K562 (cell line): ENCODE results near the gene KLK1. TPM values are rescaled to one million over a fixed set of nuclear protein-coding genes. Genes with fewer than 3 reads are reported as not detected.
A peak's percentile ranks its signal among the peaks of the same experiment; 100 is the strongest.

Source experiments
- ATF2 ChIP-seq: sonication (generic); formaldehyde crosslinking; IDR thresholded peaks from 2 replicates; pipeline ENCODE4 v1.8.1; 2022; ENCODE audit warnings: missing genetic modification reagents
- BRF2 ChIP-seq: IDR thresholded peaks from 3 replicates; pipeline ENCODE4 v1.6.1; 2011; ENCODE audit warnings: borderline replicate concordance, mild to moderate bottlenecking; ENCODE audit not compliant: insufficient read length, insufficient read depth
- CC2D1A ChIP-seq: fragments of 450-650 bp; IDR thresholded peaks from 2 replicates; pipeline ENCODE4 v1.6.1; 2017; ENCODE audit warnings: mild to moderate bottlenecking
- CTCFL ChIP-seq: IDR thresholded peaks from 2 replicates; pipeline ENCODE4 v1.6.1; 2011; ENCODE audit warnings: borderline replicate concordance, low read depth, mild to moderate bottlenecking, moderate library complexity, low read length; ENCODE audit not compliant: insufficient read depth, poor library complexity, severe bottlenecking
- HDAC3 ChIP-seq: fragments of 450-650 bp; IDR thresholded peaks from 2 replicates; pipeline ENCODE4 v1.6.1; 2018; ENCODE audit warnings: borderline replicate concordance, mild to moderate bottlenecking, moderate library complexity; ENCODE audit not compliant: partially characterized antibody
- KDM4B ChIP-seq, 2 experiments: fragments of 450-650 bp in 1 of 2; sonication (generic) in 1 of 2; IDR thresholded peaks; 2 replicates each; pipeline ENCODE4 v1.6.1; 2016 to 2017; ENCODE audit warnings: borderline replicate concordance in 2 of 2, antibody characterized with exemption in 1 of 2, low read depth in 1 of 2, mild to moderate bottlenecking in 1 of 2
- KHSRP ChIP-seq: fragments of 450-650 bp; IDR thresholded peaks from 2 replicates; pipeline ENCODE4 v1.6.1; 2017
- KLF10 ChIP-seq: fragments of 250-450 bp; sonication (Bioruptor Pico); IDR thresholded peaks from 2 replicates; pipeline ENCODE4 v1.6.1; 2021; ENCODE audit warnings: matching md5 sums
- MEF2D ChIP-seq: conservative IDR thresholded peaks from 2 replicates; pipeline ENCODE4 v1.6.1; 2016; ENCODE audit warnings: low read depth, missing genetic modification characterization, missing compliant biosample characterization
- MXI1 ChIP-seq: IDR thresholded peaks from 2 replicates; pipeline ENCODE4 v1.6.1; 2011; ENCODE audit warnings: low read depth, mild to moderate bottlenecking, improper control_type of control experiment, low read length
- NCOA6 ChIP-seq: fragments of 450-650 bp; IDR thresholded peaks from 2 replicates; pipeline ENCODE4 v1.6.1; 2017; ENCODE audit warnings: mild to moderate bottlenecking
- RBM15 ChIP-seq: fragments of 200-400 bp; formaldehyde crosslinking; IDR thresholded peaks from 2 replicates; pipeline ENCODE4 v1.6.1; 2018; ENCODE audit warnings: mild to moderate bottlenecking, low read length, moderate library complexity; ENCODE audit not compliant: insufficient read depth
- SMAD2 ChIP-seq: fragments of 150-350 bp; IDR thresholded peaks from 2 replicates; pipeline ENCODE4 v1.6.1; 2014; ENCODE audit warnings: low read depth, mild to moderate bottlenecking, low read length
- SUPT5H ChIP-seq: fragments of 450-650 bp; IDR thresholded peaks from 2 replicates; pipeline ENCODE4 v1.6.1; 2016
- XRCC3 ChIP-seq: fragments of 450-650 bp; IDR thresholded peaks from 2 replicates; pipeline ENCODE4 v1.6.1; 2017; ENCODE audit warnings: mild to moderate bottlenecking, moderate library complexity
- ZBED1 ChIP-seq: IDR thresholded peaks from 2 replicates; pipeline ENCODE4 v1.6.1; 2014
- ZBTB5 ChIP-seq: fragments of 450-650 bp; IDR thresholded peaks from 2 replicates; pipeline ENCODE4 v1.6.1; 2017; ENCODE audit warnings: antibody characterized with exemption
- ZNF584 ChIP-seq: fragments of 200-800 bp; sonication (Bioruptor generic); IDR thresholded peaks from 2 replicates; pipeline ENCODE4 v1.6.1; 2016; ENCODE audit warnings: low read depth, mild to moderate bottlenecking, missing genetic modification characterization, missing compliant biosample characterization
- polyA plus RNA-seq, 8 experiments: library from polyadenylated mRNA; depleted of rRNA in 4 of 8; stranded (reverse) in 5 of 8; unstranded in 3 of 8; fragments of >200 nt; fragmentation: Nextera tagmentation in 2 of 8; fragmentation: Illumina TruSeq in 1 of 8; extraction: Ambion mirVana in 2 of 8; extraction: Trizol in 1 of 8; gene quantifications; 2 replicates each; pipeline versions ENCODE4 v1.2.1 to v1.2.3, GENCODE V29; 2011 to 2014; ENCODE audit warnings: inconsistent platforms in 1 of 8, missing spikeins in 1 of 8
- total RNA-seq, 7 experiments: library from RNA; depleted of rRNA in 6 of 7; stranded (reverse); fragments of >200 nt in 6 of 7; fragmentation: Illumina TruSeq in 2 of 7; extraction: Trizol in 2 of 7; gene quantifications; 2 replicates each; pipeline versions ENCODE4 v1.2.1 to v1.2.3, GENCODE V29; 2011 to 2021; ENCODE audit warnings: low replicate concordance in 1 of 7
- TF ChIP-seq, protein P1 (sequence below): fragments of 250-450 bp; sonication (Bioruptor Pico); IDR thresholded peaks from 2 replicates; pipeline ENCODE4 v1.6.1; 2021; ENCODE audit warnings: mild to moderate bottlenecking
- TF ChIP-seq, protein P2 (sequence below): fragments of 450-650 bp; conservative IDR thresholded peaks from 2 replicates; pipeline ENCODE4 v1.6.1; 2016; ENCODE audit warnings: missing genetic modification characterization, low read depth, mild to moderate bottlenecking, control low read depth, missing compliant biosample characterization

Gene KLK1
- total and polyA plus RNA-seq, 9 of the 15 experiments (the other 6 are each of a cell fraction or from before 2014, with no cell fraction given), result 0.87 to 15.4 (median 9.1) TPM

GRCh38 chr19:50794074-50794875 is 29.3 kb downstream of the KLK1 start (continued):
- TF ChIP-seq CTCFL (peak; percentile 97), CC2D1A (no peak), ATF2 (CRISPR knock-in tag) (no peak), ZBED1 (no peak), SMAD2 (no peak), HDAC3 (no peak), KHSRP (no peak), BRF2 (no peak), KLF10 (no peak), RBM15 (no peak), NCOA6 (no peak), ZBTB5 (no peak), KDM4B (IDR thresholded peaks at IDR 0.05; ENCODE audit: borderline replicate concordance in 2 of 2, low read depth in 1 of 2) (no peak), XRCC3 (no peak), SUPT5H (no peak; the same call in none of the 2 replicates), MEF2D (no peak), ZNF584 (CRISPR knock-in tag) (no peak), MXI1 (no peak)
- TF ChIP-seq, protein P1, sequence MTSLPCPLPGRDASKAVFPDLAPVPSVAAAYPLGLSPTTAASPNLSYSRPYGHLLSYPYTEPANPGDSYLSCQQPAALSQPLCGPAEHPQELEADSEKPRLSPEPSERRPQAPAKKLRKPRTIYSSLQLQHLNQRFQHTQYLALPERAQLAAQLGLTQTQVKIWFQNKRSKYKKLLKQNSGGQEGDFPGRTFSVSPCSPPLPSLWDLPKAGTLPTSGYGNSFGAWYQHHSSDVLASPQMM (CRISPR knock-in tag), result no peak
- TF ChIP-seq, protein P2, sequence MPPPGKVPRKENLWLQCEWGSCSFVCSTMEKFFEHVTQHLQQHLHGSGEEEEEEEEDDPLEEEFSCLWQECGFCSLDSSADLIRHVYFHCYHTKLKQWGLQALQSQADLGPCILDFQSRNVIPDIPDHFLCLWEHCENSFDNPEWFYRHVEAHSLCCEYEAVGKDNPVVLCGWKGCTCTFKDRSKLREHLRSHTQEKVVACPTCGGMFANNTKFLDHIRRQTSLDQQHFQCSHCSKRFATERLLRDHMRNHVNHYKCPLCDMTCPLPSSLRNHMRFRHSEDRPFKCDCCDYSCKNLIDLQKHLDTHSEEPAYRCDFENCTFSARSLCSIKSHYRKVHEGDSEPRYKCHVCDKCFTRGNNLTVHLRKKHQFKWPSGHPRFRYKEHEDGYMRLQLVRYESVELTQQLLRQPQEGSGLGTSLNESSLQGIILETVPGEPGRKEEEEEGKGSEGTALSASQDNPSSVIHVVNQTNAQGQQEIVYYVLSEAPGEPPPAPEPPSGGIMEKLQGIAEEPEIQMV, result no peak
